ENCODE results near the gene CRIM1.
"Not testable (repeated sequence)": the region's sequence is repeated elsewhere in the genome, so short reads cannot be mapped to it uniquely, and the experiment has no call there.

Gene CRIM1

GRCh38 chr2:36354811-36355150 is 797 bp upstream of the CRIM1 start:
- DNase-seq (ENCODE audit: low read depth), result no peak

GRCh38 chr2:36355890-36356297 is 316 bp downstream of the CRIM1 start:
- DNase-seq (ENCODE audit: low read depth), result no peak

GRCh38 chr2:36356298-36356989 is 866 bp downstream of the CRIM1 start:
- no peak for DNase-seq (ENCODE audit: low read depth)

GRCh38 chr2:36356990-36357846 is 1.6 kb downstream of the CRIM1 start:
- no peak for DNase-seq (ENCODE audit: low read depth)

- DNase-seq (ENCODE audit: low read depth), result no peak
These were observed 2.5 kb downstream of the CRIM1 start for GRCh38 chr2:36357847-36358659.

- DNase-seq (ENCODE audit: low read depth), result no peak
These were observed 3.5 kb downstream of the CRIM1 start for GRCh38 chr2:36359067-36359466.

- no peak for DNase-seq (ENCODE audit: low read depth)
These were observed 4.5 kb downstream of the CRIM1 start for GRCh38 chr2:36360063-36360462.

GRCh38 chr2:36360834-36361233 is 5.3 kb downstream of the CRIM1 start:
- DNase-seq (ENCODE audit: low read depth), result no peak

GRCh38 chr2:36361396-36361795 is 5.8 kb downstream of the CRIM1 start:
- DNase-seq (ENCODE audit: low read depth), result no peak

- DNase-seq (ENCODE audit: low read depth), result no peak
These were observed 6.7 kb downstream of the CRIM1 start for GRCh38 chr2:36362291-36362690.

GRCh38 chr2:36363085-36363484 is 7.5 kb downstream of the CRIM1 start:
- DNase-seq (ENCODE audit: low read depth), result not testable (repeated sequence)

GRCh38 chr2:36366491-36367120 is 11.0 kb downstream of the CRIM1 start:
- DNase-seq (ENCODE audit: low read depth), result no peak

GRCh38 chr2:36367486-36367885 is 11.9 kb downstream of the CRIM1 start:
- DNase-seq (ENCODE audit: low read depth), result no peak

GRCh38 chr2:36367895-36368353 is 12.3 kb downstream of the CRIM1 start:
- DNase-seq (ENCODE audit: low read depth), result no peak

GRCh38 chr2:36368438-36368837 is 12.9 kb downstream of the CRIM1 start:
- no peak for DNase-seq (ENCODE audit: low read depth)

GRCh38 chr2:36369163-36369562 is 13.6 kb downstream of the CRIM1 start:
- DNase-seq (ENCODE audit: low read depth), result no peak

GRCh38 chr2:36369716-36370115 is 14.1 kb downstream of the CRIM1 start:
- no peak for DNase-seq (ENCODE audit: low read depth)

- DNase-seq (ENCODE audit: low read depth), result no peak
These were observed 14.7 kb downstream of the CRIM1 start for GRCh38 chr2:36370281-36370680.

GRCh38 chr2:36371070-36371874 is 15.7 kb downstream of the CRIM1 start:
- no peak for DNase-seq (ENCODE audit: low read depth)

- DNase-seq (ENCODE audit: low read depth), result no peak
These were observed 16.4 kb downstream of the CRIM1 start for GRCh38 chr2:36371928-36372391.
